GM12874 (cell line): Measurements from ENCODE around the gene CANT1.

Experiments
- TF ChIP-seq, protein P1 (sequence below): IDR thresholded peaks from 2 replicates; pipeline ENCODE4 v1.5.1; 2011; ENCODE audit warnings: low read depth, mild to moderate bottlenecking, control low read depth, low read length, moderate library complexity; ENCODE audit not compliant: insufficient read depth

CANT1 gene

DNA sequence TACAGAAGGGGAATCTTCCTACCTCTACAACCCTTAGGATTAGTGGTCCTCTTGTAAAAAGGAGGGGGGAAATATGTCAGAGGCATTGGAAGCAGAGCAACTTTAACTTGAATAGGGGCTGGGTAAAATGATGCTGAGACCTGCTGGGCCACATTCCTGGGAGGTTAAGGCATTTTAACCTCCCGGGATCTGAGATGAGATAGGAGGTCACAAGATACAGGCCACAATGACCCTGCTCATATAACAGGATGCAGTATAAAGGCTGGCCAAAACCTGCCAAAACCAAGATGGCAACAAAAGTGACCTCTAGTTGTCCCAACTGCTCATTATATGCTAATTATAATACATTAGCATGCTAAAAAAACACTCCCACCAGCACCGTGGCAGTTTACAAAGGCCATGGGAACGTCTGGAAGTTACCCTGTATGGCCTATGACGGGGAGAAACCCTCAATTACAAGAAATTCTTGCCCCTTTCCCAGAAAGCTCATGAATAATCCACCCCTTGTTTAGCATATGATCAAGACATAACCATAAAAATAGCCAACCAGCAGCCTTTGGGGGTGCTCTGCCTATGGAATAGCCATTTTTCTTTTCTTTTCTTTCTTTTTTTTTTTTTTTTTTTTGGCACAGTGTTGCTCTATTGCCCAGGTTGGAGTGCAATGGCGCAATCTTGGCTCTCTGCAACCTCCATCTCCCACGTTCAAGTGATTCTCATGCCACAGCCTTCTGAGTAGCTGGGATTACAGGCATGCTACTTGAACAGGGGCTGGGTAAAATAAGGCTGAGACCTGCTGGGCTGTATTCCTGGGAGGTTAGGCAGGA, 8.2 kb upstream of the CANT1 start:
- TF ChIP-seq, protein P1, sequence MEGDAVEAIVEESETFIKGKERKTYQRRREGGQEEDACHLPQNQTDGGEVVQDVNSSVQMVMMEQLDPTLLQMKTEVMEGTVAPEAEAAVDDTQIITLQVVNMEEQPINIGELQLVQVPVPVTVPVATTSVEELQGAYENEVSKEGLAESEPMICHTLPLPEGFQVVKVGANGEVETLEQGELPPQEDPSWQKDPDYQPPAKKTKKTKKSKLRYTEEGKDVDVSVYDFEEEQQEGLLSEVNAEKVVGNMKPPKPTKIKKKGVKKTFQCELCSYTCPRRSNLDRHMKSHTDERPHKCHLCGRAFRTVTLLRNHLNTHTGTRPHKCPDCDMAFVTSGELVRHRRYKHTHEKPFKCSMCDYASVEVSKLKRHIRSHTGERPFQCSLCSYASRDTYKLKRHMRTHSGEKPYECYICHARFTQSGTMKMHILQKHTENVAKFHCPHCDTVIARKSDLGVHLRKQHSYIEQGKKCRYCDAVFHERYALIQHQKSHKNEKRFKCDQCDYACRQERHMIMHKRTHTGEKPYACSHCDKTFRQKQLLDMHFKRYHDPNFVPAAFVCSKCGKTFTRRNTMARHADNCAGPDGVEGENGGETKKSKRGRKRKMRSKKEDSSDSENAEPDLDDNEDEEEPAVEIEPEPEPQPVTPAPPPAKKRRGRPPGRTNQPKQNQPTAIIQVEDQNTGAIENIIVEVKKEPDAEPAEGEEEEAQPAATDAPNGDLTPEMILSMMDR = no peak

- TF ChIP-seq, protein P1 = no peak
Observed at GRCh38 chr17:79014158-79014758, 4.7 kb upstream of the CANT1 start.

- TF ChIP-seq, protein P1 = no peak
Observed at GRCh38 chr17:79012563-79013134, 3.1 kb upstream of the CANT1 start.

DNA sequence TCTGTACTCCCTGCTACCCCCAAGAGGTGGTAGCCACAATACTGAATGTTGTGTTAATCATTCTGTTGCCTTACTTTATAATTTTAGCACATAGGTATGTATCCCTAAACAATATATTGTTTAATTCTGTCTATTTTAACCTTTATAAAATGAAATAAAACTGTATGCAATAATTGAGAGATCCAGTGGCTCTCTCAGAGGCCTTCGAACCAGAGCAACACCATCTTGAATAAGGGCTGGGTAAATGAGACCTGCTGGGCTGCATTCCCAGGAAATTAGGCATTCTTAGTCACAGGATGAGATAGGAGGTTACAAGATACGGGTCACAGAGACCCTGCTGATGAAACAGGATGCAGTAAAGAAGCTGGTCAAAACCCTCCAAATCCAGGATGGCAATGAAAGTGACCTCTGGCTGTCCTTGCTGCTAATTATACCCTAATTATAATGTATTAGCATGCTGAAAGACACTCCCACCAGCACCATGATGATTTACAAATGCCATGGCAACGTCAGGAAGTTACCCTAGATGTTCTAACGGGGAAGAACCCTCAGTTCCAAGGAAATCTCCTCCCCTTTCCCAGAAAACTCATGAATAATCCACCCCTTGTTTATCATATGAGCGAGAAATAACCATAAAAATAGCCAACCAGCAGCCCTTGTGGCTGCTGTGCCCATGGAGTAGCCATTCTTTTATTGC, 2.0 kb upstream of the CANT1 start:
- TF ChIP-seq, protein P1 = no peak

DNA sequence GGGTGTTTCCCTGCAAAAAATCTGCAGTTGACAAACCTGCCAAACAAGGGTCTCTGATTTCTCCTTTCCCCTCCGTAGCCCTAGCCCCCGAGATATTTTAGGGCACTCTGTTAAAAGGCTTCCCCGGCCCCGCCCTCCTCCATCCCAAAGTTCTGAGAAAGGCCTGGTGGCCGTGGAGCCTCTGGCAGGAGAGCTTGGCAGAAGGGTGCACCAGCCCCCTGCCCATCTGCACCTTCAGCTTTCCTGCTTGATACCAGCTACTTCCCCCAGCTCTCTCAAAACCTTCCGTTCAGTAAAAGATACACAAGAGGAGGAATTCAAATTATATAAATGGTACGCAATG, 711 bp upstream of the CANT1 start:
- TF ChIP-seq, protein P1 = no peak

DNA sequence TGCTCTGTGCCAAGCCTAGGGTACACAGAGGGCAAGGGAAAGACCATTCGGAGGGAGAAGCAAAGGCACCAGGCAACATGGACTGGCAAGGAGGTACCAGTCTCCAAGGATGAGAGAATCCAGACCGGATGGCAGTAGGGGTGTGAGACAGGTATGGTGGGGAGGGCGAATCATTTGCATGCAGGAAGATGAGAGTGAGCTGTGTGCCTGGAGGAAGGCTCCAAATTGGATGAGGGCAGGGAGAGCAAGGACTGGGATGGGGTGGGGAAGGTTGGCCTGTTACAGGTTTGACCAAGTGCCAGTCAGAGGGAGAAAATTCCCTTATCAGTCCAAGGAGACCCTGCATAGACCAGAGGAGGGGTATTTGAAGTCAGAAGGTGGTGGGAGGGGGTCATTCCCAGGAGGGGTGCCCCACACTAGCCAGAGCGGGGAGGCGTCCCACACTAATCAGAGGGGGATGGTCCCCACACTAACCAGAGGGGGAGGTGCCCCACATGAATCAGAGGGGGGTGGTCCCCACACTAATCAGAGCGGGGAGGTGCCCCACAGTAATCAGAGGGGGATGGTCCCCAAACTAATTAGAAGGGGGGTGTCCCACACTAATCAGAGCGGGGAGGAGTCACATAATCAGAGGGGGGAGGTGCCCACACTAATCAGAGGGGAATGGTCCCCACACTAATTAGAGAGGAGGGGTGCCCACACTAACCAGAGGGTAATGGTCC, 737 bp downstream of the CANT1 start:
- TF ChIP-seq, protein P1 = no peak
